A673 (cell line): ENCODE measurements around the gene CFAP410.

Source experiments
- EZH2 ChIP-seq: fragments of 200-600 bp; sonication (generic); IDR thresholded peaks from 2 replicates; pipeline ENCODE4 v1.6.1; 2017; ENCODE audit warnings: borderline replicate concordance, low read depth, mild to moderate bottlenecking, mixed read lengths, antibody characterized with exemption, low read length; ENCODE audit not compliant: poor library complexity, severe bottlenecking
- TF ChIP-seq, protein P1 (sequence below): fragments of 300-800, 200-600 bp; sonication (generic); conservative IDR thresholded peaks from 2 replicates; pipeline ENCODE4 v1.5.1; 2017; ENCODE audit warnings: low read depth, mild to moderate bottlenecking, antibody characterized with exemption, low read length, moderate library complexity, mixed read lengths

DNA sequence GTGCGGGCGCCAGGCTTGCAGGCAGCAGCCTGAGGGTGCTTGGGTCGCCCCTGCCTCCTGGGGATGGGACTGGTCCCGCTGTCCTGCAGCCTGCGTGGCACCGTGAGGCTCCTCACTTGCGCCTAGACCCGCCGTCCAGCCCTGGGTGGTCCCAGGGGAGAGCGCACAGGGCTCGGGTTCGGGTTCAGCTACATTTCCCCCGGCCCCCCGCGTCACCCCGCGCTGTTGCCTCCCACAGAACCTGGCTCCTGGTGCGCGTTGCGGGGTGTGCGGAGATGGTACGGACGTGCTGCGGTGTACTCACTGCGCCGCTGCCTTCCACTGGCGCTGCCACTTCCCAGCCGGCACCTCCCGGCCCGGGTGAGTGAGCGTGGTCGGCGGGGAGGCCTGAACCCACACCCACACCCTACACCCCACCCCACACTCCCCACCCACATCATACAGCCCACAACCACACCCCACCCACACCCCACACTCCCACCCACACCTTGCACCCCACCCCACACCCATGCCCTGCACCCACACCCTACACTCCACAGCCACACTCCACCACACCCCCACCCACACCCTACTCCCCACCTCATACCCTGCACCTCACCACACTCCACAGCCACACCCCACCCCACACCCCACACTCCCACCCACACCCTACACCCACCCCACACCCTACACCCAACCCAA is 45.5 kb downstream of the CFAP410 start:
- TF ChIP-seq, protein P1, sequence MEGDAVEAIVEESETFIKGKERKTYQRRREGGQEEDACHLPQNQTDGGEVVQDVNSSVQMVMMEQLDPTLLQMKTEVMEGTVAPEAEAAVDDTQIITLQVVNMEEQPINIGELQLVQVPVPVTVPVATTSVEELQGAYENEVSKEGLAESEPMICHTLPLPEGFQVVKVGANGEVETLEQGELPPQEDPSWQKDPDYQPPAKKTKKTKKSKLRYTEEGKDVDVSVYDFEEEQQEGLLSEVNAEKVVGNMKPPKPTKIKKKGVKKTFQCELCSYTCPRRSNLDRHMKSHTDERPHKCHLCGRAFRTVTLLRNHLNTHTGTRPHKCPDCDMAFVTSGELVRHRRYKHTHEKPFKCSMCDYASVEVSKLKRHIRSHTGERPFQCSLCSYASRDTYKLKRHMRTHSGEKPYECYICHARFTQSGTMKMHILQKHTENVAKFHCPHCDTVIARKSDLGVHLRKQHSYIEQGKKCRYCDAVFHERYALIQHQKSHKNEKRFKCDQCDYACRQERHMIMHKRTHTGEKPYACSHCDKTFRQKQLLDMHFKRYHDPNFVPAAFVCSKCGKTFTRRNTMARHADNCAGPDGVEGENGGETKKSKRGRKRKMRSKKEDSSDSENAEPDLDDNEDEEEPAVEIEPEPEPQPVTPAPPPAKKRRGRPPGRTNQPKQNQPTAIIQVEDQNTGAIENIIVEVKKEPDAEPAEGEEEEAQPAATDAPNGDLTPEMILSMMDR = no peak
- TF ChIP-seq EZH2 = no peak
